ENCODE data around the gene PPM1M.

Gene PPM1M

GRCh38 chr3:52218937-52219650, 26.5 kb upstream of the PPM1M start:
- peak overlapping the region; percentile 73 to 89 (median 82) for H3K27ac Mint-ChIP-seq
- no peak overlapping the region for H3K4me3 Mint-ChIP-seq
- H3K36me3 Mint-ChIP-seq (ENCODE audit: low read depth) = peaks cover 22% of the 10 kb centered on the region
- no peak for TF ChIP-seq CTCF (IDR thresholded peaks at IDR 0.05; ENCODE audit: unreplicated experiment in 3 of 3)
- H3K27me3 Mint-ChIP-seq (ENCODE audit: low read depth) = peaks cover 3% of the 10 kb centered on the region
- peaks cover 33% of the 10 kb centered on the region for H3K4me1 Mint-ChIP-seq
- H3K9me3 Mint-ChIP-seq = no peaks in the 10 kb centered on the region

- Mint-ChIP-seq H3K27me3 (ENCODE audit: low read depth) (peaks cover 3% of the 10 kb centered on the region), H3K36me3 (ENCODE audit: low read depth) (peaks cover 10% of the 10 kb centered on the region), H3K4me1 (peaks cover 33% of the 10 kb centered on the region), H3K27ac (peak overlapping the region; percentile 73 to 88 (median 82)), H3K4me3 (peak overlapping the region in 2 of 3 experiments; percentile 39 to 46), H3K9me3 (no peaks in the 10 kb centered on the region)
- peak; percentile 83 to 88 (median 88) for TF ChIP-seq CTCF (IDR thresholded peaks at IDR 0.05; ENCODE audit: unreplicated experiment in 3 of 3)
These were observed 25.1 kb upstream of the PPM1M start for GRCh38 chr3:52220380-52221026.

- no peaks in the 10 kb centered on the region for H3K9me3 Mint-ChIP-seq
- H3K27ac Mint-ChIP-seq = no peak overlapping the region
- H3K36me3 Mint-ChIP-seq (ENCODE audit: low read depth) = peaks cover 6% of the 10 kb centered on the region
- H3K27me3 Mint-ChIP-seq (ENCODE audit: low read depth) = peaks cover 3% of the 10 kb centered on the region
- TF ChIP-seq CTCF (IDR thresholded peaks at IDR 0.05; ENCODE audit: unreplicated experiment in 3 of 3) = no peak
- no peak overlapping the region for H3K4me3 Mint-ChIP-seq
- H3K4me1 Mint-ChIP-seq = peaks cover 33% of the 10 kb centered on the region
These were observed 24.4 kb upstream of the PPM1M start for GRCh38 chr3:52221141-52221562.

GRCh38 chr3:52221563-52222318, 23.8 kb upstream of the PPM1M start:
- no peak for TF ChIP-seq CTCF (IDR thresholded peaks at IDR 0.05; ENCODE audit: unreplicated experiment in 3 of 3)
- Mint-ChIP-seq H3K27me3 (ENCODE audit: low read depth) (peaks cover 6% of the 10 kb centered on the region), H3K4me3 (no peak overlapping the region), H3K9me3 (no peaks in the 10 kb centered on the region), H3K36me3 (ENCODE audit: low read depth) (peaks cover 3% of the 10 kb centered on the region), H3K27ac (no peak overlapping the region), H3K4me1 (peaks cover 29% of the 10 kb centered on the region)

- Mint-ChIP-seq H3K27ac (no peak overlapping the region), H3K36me3 (ENCODE audit: low read depth) (no peaks in the 10 kb centered on the region), H3K9me3 (no peaks in the 10 kb centered on the region), H3K4me3 (no peak overlapping the region), H3K27me3 (ENCODE audit: low read depth) (peaks cover 9% of the 10 kb centered on the region), H3K4me1 (peaks cover 21% of the 10 kb centered on the region)
- no peak for TF ChIP-seq CTCF (IDR thresholded peaks at IDR 0.05; ENCODE audit: unreplicated experiment in 3 of 3)
These were observed 23.0 kb upstream of the PPM1M start for GRCh38 chr3:52222319-52223221.
